GM21619 (cell line): Measurements from ENCODE around the gene FAM111B.
"Not testable (repeated sequence)": the region's sequence is repeated elsewhere in the genome, so short reads cannot be mapped to it uniquely, and the experiment has no call there.

Experiments
- ATAC-seq: cut with Tn5 transposase; IDR thresholded peaks from one replicate; pipeline ENCODE4 v1.9.1; 2021; ENCODE audit not compliant: unreplicated experiment

The FAM111B gene

DNA sequence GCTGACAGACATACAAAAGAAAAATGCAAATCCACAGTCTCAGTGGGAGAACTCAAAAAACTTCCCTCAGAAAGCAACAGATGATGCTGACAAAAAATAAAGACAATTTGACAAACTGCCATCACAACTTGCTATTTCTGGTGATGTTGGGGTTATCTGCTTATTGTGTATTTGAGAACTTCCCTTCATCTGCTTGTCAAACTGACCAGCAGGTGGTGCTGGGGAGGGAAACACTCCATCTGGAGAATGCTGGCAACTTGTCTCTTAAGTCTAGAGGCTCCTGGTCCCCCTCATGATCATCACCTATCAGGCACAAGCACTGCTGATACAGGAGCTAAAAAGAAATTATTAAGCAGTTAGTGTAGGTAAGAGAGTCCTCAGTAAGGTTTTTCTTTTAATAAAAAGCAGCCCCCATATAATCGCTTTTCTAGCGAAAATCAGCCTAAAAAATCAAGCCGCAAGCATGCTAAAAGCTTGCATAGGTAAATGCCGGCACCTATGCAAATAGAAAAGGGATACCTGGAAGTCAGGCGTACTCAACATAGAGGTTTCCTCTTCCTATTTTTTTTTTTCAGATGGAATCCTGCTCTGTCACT lies 9.8 kb upstream of the FAM111B start:
- ATAC-seq, result peak; percentile 39

DNA sequence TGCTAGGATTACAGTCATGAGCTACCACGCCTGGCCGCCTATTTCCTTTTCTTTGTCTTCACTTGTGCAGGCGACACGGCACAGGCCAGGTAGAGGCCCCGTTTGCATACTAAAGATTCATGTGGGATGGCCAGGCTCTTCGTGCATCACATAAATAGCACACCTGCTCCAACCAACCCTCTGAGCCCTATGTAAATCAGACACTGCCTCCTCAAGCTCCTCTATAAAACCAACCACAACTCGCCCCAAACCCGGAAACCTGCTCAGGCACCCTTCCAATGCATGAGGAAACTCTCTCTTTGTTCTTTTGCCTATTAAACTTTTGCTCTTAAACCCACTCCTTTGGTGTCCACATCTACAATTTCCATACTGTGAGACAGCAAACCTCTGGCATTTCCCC lies 9.1 kb upstream of the FAM111B start:
- not testable (repeated sequence) for ATAC-seq

DNA sequence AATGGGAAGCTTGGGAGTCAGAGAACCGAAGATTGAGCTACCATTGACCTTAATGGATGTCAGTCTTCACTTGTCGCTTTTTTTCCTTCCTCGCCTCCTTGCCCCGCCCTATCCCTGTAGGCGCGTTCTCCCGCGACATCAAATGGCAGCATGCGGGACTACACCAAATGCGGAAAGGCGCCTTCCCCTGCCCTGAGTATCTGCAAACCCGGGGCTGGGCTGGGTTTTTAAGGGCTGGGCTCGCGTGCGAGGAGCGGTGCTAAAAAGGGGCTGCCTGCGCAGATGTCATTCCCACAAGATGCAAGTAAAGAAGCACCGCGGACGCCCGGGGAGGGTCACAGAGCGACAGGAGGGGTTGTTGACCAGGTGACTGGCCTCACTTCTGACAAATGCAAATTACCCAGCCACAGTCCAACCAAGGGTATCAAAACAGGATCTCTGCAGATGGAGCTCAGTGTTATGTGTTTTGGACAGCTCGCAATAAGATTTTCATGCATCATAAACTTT lies 4.7 kb upstream of the FAM111B start:
- peak; percentile 62 for ATAC-seq

DNA sequence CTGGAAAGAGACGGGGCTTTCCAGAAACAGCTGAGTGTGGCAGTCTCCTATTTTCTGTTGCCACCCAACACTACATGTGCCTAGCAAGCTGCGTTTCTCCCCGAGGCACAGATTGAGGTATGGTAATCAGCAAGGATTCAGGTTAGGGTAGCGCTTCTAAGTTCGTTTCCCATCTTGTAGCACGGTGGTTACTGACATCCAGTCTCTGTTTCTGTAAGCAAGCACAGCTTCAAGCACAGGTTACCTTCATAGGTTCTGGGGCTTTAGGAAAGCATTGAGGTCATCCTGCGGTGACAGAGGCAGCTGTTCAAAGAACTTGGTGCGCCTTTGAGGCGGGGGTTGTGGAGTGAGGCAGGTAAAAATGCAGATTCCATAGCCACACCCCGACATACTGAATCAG lies 684 bp downstream of the FAM111B start:
- not testable (repeated sequence) for ATAC-seq

- ATAC-seq, result no peak
These were observed 5.5 kb downstream of the FAM111B start for GRCh38 chr11:59112494-59112893.

- no peak for ATAC-seq
These were observed 7.3 kb downstream of the FAM111B start for GRCh38 chr11:59114344-59114743.

DNA sequence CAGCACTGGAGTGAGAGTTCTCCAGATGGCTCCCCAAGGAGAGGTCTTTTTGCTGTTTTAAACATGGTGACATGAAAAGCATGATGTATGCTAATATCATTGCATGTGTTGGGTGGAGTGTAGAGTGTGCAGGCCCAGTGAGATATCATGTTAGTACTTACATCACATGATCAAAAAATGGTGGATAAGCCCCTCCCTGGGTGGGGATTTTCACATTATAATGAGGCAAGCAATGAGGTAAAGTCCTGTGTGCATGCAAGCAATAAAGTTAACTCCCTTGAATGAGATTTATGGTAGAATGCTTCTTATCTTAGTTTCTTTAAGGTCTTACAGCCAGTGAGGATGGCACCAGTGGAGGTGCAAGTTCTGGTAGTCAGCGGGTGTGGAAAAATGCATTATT lies 8.5 kb downstream of the FAM111B start:
- ATAC-seq, result no peak

DNA sequence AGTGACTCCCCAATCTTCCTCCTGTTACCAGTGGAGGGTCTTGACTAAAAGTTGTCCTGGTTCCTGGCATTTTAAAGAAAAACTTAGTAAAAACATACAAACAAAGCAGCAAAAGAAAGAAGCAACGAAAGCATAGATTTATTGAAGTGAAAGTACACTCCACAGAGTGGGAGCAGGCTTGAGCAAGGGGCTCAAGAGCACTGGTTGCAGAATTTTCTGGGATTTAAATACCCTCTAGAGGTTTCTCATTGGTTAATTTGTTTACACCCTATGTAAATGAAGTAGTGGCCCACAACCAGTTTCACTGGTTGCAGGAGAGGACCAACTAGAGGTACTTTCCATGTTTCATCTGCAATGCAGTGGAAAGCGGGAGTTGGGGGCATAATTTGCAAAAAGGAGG lies 10.7 kb downstream of the FAM111B start:
- ATAC-seq, result no peak

- ATAC-seq, result no peak
These were observed 12.8 kb downstream of the FAM111B start for GRCh38 chr11:59119826-59120225.

- peak; percentile 98 for ATAC-seq
These were observed 28.8 kb downstream of the FAM111B start for GRCh38 chr11:59135648-59136461.

GRCh38 chr11:59136551-59136950 lies 29.5 kb downstream of the FAM111B start:
- not testable (repeated sequence) for ATAC-seq

- ATAC-seq, result no peak
These were observed 30.2 kb downstream of the FAM111B start for GRCh38 chr11:59137190-59137589.

GRCh38 chr11:59138643-59139042 lies 31.6 kb downstream of the FAM111B start:
- no peak for ATAC-seq

DNA sequence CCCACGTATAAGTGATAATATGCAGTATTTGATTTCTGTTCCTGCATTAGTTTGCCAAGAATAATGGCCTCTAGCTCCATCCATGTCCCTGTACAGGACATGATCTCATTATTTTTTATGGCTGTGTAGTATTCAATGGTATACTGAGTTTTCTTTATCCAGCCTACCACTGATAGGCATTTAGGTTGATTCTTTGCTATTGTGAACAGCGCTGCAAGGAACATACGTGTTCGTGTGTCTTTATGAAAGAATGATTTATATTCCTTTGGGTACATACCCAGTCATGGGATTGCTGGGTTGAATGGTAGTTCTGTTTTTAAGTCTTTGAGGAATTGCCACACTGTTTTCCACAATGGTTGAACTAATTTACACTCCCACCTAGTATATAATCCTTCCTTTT lies 34.2 kb downstream of the FAM111B start:
- no peak for ATAC-seq

GRCh38 chr11:59141673-59142460 lies 34.8 kb downstream of the FAM111B start:
- ATAC-seq, result no peak

- ATAC-seq, result peak; percentile 75
These were observed 35.8 kb downstream of the FAM111B start, which contains the start of gene FAM111A for GRCh38 chr11:59142530-59143507. Gene FAM111A (plus strand): TSS chr11:59142856. CDS start chr11:59148873, 6,017 bp downstream.

DNA sequence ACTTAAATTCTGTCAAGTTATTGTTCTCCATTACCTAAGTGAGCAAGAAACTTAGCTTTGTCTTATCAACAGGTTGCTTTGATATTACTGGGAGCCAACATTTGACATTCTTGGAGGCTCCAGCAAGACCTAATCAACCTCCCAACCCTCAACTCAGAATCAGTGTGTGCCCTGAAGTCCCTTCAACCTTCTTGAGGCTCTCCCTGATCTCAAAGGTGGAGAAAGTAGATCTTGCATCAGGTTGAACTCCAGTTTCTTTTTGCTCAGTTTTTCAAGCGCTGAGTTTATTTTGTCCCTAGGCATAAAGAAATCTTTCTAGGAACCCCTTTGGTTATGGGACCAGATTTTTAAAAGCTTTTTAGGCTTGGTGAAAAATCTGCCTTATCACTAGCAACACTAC lies 37.1 kb downstream of the FAM111B start:
- no peak for ATAC-seq

- ATAC-seq, result peak; percentile 56
These were observed 37.7 kb downstream of the FAM111B start for GRCh38 chr11:59144579-59145345.

GRCh38 chr11:59145534-59145933 lies 38.5 kb downstream of the FAM111B start:
- no peak for ATAC-seq

DNA sequence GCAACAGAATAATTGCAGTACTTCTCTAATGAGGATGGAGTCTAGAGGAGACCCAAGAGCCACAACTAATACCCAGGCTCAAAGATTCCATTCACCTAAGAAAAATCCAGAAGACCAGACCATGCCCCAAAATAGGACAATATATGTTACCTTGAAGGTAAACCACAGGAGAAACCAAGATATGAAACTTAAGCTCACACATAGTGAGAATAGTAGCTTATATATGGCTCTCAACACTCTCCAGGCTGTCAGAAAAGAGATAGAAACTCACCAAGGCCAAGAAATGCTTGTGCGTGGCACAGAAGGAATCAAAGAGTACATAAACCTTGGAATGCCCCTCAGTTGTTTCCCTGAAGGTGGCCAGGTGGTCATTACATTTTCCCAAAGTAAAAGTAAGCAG lies 44.7 kb downstream of the FAM111B start:
- peak; percentile 53 for ATAC-seq
